Tracheal epithelial cell (primary cell): ENCODE data around the gene SDF2. TPM values are rescaled to one million over a fixed set of nuclear protein-coding genes. Genes with fewer than 3 reads are reported as not detected.

Source experiments
- total RNA-seq: library from RNA; depleted of rRNA; stranded (reverse); fragments of >200 nt; gene quantifications from 2 replicates; pipeline ENCODE4 v1.2.1, GENCODE V29; 2014

SDF2 gene, protein sequence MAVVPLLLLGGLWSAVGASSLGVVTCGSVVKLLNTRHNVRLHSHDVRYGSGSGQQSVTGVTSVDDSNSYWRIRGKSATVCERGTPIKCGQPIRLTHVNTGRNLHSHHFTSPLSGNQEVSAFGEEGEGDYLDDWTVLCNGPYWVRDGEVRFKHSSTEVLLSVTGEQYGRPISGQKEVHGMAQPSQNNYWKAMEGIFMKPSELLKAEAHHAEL
- 51.1 and 56.1 TPM in 2 replicates for total RNA-seq

DNA sequence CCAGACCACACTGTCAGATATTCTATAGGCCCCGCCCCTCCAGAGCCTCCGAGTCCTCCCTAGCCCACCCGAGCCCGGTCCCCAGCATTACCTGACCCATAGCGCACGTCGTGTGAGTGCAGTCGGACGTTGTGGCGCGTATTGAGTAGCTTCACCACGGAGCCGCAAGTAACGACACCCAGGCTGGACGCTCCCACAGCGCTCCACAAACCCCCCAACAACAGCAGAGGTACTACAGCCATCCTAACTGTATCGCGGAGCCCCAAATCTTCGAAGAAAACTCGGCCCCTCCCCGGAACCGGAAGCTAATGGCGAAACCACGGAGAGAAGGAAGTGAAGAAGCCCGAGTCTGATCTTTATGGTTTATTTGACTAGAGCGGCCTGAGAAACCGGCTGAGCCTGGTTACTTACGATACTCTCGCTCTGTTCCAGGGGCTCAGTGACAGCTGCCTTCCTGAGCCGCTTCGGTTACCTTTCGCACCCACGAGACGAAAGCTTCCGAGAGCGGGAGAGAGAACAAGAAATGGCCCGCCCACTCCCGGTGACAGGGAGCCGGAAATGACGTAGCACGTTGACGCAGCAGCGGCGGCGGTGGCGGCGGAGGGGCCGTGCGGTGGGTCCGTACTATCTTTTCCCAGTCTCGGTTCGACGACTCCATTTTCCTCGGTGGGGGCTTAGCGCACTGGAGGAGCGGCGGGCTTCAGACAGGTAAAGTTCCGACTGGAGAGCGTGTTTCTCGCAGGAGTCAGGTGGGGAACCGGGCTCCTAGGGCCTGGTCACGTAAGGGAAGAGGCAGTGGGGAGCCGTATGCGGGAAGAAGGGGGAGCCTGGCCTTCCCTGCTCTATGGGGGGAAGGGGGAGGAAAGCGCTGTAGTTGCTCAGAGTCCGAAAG is at the start of gene SDF2, which contains the start of gene SUPT6H:
Gene SDF2, minus strand, starts transcription at position 272 of the 892 bp plus-strand sequence. Its CDS starts 30 bp downstream, at position 242.
Gene SUPT6H, plus strand, starts transcription at position 571 of the 892 bp plus-strand sequence. CDS start 11,197 bp downstream, outside the sequence.

DNA sequence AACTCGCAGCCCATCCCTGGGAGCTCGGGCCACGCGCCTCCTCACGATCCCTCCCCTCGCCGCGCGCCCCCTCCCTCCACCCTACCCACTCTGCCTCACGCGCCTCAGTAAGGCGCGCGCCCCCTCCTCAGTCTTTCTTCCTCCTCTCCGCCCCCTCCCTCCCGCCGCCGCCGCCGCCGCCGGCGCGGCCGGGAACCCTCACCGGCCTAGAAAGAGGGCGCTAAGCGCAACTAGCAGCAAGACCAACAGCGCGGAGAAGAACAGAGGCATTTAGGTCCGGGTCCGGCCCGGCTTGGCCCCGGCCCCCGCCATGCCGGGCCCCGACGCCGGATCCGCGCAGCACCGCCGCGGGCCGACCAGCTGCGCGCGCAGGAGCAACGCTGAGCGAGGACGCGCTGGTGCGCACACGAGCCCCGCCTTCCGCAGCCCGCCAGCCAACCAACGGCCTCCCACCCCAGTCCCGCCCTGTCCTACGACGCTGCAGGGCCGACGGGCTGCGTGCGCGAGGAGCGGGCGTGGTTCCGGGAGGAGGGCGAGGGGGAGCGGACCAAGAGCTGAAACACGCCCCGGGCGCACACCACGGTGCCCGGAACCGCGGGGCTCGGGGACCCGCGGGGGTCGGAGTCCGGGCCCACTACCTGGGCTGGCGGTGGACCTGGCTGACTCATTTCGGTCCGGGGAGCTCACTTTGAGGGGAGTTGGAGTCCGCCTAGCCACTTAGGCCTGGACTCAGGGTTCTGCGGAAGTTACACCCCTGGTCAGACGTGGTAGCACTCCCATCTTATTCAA is 16.7 kb downstream of the SDF2 start, which contains the start of gene BLTP2:
Gene BLTP2, minus strand, starts transcription at position 372 of the 789 bp plus-strand sequence. Its CDS starts 102 bp downstream, at position 270.

DNA sequence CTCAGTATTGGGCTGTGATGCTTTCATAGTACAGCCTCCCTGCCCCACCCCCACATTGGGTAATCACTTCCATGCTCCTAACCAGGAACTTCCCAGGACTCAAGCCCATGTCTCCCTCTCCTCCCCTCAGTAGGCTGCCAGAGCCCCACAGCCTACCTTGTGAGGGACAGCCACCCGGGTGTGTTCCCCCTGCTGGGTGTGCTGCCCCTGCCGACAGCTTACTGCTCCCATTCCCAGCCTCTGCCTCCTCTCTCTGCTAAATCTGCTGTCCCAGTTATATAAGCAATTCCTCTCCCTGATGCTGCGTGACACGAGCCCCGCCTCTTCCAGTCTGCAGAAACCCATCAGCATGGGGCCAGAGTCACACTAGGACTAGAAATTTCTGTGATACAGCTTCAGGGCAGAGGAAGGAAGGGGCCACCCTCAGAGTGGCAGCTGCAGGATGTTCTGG is 47.8 kb downstream of the SDF2 start, which contains the start of gene RSKR:
Gene RSKR, minus strand, starts transcription at position 255 of the 451 bp plus-strand sequence. Its CDS starts 24 bp downstream, at position 231.

DNA sequence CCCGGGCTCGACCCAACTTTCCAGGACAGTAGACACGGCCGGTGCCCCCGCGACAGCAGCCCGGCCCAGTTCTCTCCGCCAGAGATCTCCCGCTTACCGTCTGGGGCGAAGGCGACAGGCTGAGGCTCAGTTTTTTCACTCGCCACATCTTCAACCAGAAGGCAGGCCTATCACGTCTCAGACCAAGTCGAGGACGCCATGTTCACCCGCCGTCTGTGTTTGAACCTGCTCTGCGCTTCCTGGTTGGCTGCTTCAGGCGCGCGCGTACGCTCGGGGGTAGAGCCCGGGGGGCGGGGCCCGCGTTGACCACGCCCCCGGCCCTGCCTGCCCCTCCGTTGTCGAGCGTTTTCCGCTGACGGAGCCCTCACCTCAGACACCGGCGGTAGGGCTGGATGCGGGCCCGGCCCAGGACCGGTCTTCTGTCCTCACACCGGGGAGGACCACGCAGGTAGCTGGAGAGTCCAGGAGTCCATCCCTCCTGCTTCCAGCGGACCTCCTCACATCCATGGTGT is 62.9 kb downstream of the SDF2 start, which contains the start of gene SPAG5:
Gene SPAG5, minus strand, starts transcription at position 227 of the 512 bp plus-strand sequence. Its CDS starts 79 bp downstream, at position 148.

Other genes with a start within 250 kb of the SDF2 start
- not detected in 2 replicates for gene SLC13A2, start 188.3 kb downstream of the SDF2 start, total RNA-seq
- 0.21 and 0.24 TPM in 2 replicates for gene FOXN1, start 155.6 kb downstream of the SDF2 start, total RNA-seq
- gene UNC119, start 109.3 kb downstream of the SDF2 start, total RNA-seq: 30.6 and 34.5 TPM in 2 replicates
- gene PIGS, start 90.4 kb downstream of the SDF2 start, total RNA-seq: 45.2 and 48.4 TPM in 2 replicates
- 78.4 and 88.7 TPM in 2 replicates for gene ALDOC, start 85.0 kb downstream of the SDF2 start, total RNA-seq
- gene SPAG5, start 62.9 kb downstream of the SDF2 start, total RNA-seq: 0.85 and 3.9 TPM in 2 replicates
- gene RSKR, start 47.7 kb downstream of the SDF2 start, total RNA-seq: 2.7 and 4.7 TPM in 2 replicates
- 101 and 151 TPM in 2 replicates for gene BLTP2, start 16.7 kb downstream of the SDF2 start, total RNA-seq
- gene SUPT6H, start 299 bp upstream of the SDF2 start, total RNA-seq: 24.3 and 28.4 TPM in 2 replicates
- gene PROCA1, start 50.0 kb upstream of the SDF2 start, total RNA-seq: 0.24 and 0.64 TPM in 2 replicates
- gene RAB34, start 56.0 kb upstream of the SDF2 start, total RNA-seq: 118 and 133 TPM in 2 replicates
- 783 and 1,374 TPM in 2 replicates for gene RPL23A, start 58.1 kb upstream of the SDF2 start, total RNA-seq
- 9.4 and 10.6 TPM in 2 replicates for gene TLCD1, start 64.3 kb upstream of the SDF2 start, total RNA-seq
- gene NEK8, start 66.9 kb upstream of the SDF2 start, total RNA-seq: 2.6 and 4.1 TPM in 2 replicates
- gene TRAF4, start 82.1 kb upstream of the SDF2 start, total RNA-seq: 37.9 and 57.4 TPM in 2 replicates
- 1.7 and 3.4 TPM in 2 replicates for gene FAM222B, start 180.9 kb upstream of the SDF2 start, total RNA-seq
- gene ERAL1, start 193.1 kb upstream of the SDF2 start, total RNA-seq: 35.9 and 39.2 TPM in 2 replicates
- gene FLOT2, start 235.8 kb upstream of the SDF2 start, total RNA-seq: 30.1 and 33.0 TPM in 2 replicates
- gene DHRS13, start 241.2 kb upstream of the SDF2 start, total RNA-seq: 11.3 and 14.9 TPM in 2 replicates